HG03469 (cell line): ENCODE measurements around the gene LSAMP.
"Not testable (repeated sequence)": the region's sequence is repeated elsewhere in the genome, so short reads cannot be mapped to it uniquely, and the experiment has no call there.

ENCODE experiments used
- ATAC-seq: cut with Tn5 transposase; IDR thresholded peaks from one replicate; pipeline ENCODE4 v1.9.1; 2021; ENCODE audit warnings: mild to moderate bottlenecking, moderate library complexity, moderate number of reproducible peaks; ENCODE audit not compliant: unreplicated experiment

LSAMP gene

DNA sequence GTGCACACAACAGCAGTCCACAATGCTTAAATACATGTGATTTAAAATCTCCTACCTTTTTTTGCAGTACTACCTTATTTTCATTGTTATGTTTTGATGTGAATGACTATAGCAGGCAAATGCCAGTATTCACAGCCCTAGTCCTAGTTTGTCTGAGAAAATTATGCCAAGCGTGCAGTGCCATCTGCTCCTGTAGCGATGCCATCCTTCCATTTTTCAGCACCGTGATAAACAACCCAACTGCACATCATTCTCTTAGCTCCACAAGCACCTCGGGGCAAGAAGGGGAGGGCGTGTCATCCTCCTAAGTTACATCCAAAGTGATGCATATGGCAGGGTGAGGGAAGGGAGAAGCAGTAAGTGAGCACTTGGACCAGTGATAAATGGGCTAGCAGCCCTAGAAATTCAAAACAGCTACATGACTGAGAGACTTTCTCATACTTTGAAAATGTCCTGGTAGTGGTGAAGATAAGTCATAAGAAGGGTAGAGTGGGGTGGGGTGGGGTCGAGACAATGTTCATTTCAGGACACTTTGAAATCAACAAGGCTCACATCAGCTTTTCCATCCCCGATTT, 198.8 kb downstream of the LSAMP start:
- no peak for ATAC-seq

GRCh38 chr3:116242825-116243224, 202.5 kb downstream of the LSAMP start:
- no peak for ATAC-seq

- no peak for ATAC-seq
Observed at GRCh38 chr3:116241677-116242076, 203.6 kb downstream of the LSAMP start.

GRCh38 chr3:116240261-116240660, 205.0 kb downstream of the LSAMP start:
- ATAC-seq: no peak

GRCh38 chr3:116238846-116239565, 206.3 kb downstream of the LSAMP start:
- ATAC-seq: no peak

DNA sequence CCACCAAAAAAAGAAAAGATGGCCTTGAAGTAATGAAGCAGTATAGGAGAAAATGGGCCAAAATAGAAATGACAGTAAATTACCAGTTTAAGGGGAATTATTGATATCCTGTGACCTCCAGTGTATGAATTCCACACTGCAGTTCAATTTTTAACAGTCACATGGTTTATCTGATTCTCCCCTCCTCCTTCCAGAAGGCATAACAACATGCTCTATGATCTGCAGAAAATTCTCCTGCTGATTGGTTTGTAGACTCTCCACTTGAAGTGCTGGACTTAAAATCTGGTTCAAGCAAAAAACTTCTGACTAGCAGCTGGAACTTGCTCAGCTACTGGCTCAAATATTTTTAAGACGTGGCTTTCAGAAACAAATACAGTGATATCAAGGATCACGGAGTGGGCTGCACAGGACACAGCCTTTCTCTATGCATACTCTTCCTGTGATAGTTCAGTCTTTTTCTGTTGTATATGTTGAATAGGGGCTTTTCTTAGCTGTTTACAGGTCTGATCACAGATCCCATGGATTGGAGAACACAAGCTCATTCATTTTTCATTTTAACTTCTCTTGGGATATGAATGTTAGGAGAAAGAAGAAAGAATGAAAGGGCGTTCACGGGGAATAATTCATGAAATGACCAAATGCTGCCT, 211.5 kb downstream of the LSAMP start:
- no peak for ATAC-seq

GRCh38 chr3:116230431-116231020, 214.8 kb downstream of the LSAMP start:
- no peak for ATAC-seq

DNA sequence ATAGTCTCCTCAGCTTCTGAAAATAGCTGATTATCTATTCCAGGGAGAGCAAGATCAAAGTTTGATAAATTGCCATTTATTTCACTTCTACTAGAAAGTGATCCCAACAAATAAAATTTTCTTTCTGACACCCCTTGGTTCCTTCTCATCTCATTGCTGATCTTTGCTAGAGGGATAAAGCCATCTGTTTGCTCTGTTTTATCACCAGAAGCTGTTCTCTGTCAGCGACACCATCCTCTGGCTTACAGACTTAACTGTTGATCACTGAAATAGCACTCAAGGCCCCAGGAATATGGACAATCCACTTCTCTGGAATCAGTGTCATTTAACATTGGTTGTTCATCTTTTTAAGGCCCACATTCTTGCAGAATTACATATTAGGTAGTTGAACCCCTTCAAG, 219.0 kb downstream of the LSAMP start:
- ATAC-seq: no peak

- no peak for ATAC-seq
Observed at GRCh38 chr3:116216761-116217160, 228.5 kb downstream of the LSAMP start.

GRCh38 chr3:116211901-116212300, 233.4 kb downstream of the LSAMP start:
- ATAC-seq: no peak

GRCh38 chr3:116208830-116209229, 236.5 kb downstream of the LSAMP start:
- not testable (repeated sequence) for ATAC-seq

- ATAC-seq: no peak
Observed at GRCh38 chr3:116200956-116201690, 244.2 kb downstream of the LSAMP start.

DNA sequence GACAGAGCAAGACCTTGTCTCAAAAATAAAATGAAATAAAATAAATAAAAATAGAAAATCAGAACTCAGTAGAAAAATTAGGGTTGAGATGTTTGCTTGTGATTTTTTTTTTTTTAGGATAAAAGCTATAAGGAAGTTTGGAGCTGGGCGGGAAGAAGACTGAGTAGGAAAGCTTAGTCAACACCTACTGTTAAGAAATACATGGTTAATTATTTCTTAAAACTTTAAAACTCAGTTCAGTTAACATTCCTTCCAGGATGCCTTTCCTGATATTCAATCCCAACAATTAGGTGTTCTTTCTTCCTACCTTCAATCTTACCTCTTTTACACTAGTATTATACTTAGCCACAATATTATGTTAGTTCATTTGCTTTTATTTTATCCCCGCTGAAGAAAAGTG, 246.2 kb downstream of the LSAMP start:
- ATAC-seq: no peak

- ATAC-seq: no peak
Observed at GRCh38 chr3:116198087-116198486, 247.2 kb downstream of the LSAMP start.

DNA sequence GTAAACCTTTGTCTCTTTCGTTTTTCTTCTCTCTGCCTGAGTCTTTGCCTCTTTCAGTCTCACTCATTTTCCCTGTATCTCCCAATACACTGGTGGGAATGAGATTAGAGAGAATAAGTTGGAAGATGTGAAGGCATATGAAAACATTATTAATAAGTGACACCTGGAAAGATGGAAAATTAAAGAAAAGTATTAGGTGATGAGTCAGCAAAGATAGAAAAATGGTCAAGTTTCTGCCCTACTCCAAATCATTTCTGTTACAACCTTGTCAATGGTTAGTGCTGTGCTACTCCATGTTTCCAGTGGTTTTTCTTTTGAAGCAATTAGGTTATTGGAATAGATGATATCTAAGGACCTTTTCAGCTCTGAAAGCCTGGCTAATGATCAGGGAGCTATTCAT, 252.8 kb downstream of the LSAMP start:
- no peak for ATAC-seq

DNA sequence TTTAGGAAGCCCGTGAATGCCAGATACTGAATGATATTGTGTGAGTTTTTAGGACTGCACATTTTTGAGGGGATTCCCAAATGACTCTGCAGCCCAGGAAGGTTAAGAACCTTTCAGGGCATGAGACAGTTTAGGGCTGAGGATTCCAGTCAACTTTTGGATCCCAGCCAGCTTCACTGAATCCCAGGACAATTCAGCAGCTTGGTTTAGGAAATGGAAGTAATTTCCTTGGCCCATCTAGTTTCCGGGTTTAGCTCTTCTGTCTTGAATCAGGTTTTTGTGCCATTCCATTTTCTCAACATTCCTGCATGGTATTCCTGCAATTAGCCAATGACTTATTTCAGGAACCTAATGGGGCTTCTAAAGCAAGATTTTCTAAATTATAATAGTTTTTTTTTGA, 253.9 kb downstream of the LSAMP start:
- ATAC-seq: no peak

GRCh38 chr3:116190095-116190494, 255.2 kb downstream of the LSAMP start:
- ATAC-seq: no peak

DNA sequence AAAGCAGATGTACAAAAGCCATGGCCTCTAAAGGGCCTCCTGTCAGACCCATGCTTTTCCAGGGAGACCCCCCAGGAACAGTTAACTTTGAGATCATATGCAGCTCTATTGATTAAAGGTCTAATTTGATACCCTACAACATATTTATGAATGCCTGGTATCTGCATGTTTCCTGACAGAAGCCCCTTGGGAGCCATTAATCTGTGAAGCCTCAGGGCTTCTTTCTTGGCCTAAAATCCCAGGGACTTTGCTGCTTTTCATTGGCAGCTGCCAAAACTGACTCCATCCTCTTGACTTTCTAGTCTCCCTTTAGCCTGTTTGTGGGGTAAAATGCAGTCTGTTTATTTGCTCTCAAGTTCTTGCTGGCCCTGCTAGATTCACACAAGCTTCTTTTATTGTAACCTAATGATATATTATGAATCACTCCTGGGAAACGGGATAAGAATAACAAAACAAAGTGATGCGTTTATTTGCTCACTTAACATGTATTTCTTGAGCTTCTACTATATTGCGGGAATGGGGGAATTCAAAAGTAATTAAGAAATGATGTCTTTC, 257.0 kb downstream of the LSAMP start:
- ATAC-seq: no peak

DNA sequence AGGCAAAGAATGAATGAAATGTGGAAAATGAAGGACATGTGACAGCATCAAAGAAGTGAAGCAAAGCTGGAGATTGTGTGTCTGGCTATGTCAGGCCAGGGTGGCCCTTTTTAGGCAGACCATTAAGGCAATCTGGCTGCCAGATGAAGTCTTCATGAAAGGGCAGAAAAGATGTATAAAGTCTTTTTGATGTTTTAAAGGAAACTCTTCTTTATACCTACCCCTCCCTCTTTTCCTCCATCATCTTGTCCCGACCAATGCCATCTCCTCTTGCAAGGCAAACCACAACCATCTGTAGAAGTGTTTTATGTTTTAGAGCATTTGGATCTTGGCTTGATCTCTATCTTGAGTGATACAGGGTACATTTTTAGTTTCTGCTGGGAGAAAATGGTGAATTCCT, 259.2 kb downstream of the LSAMP start:
- ATAC-seq: no peak

DNA sequence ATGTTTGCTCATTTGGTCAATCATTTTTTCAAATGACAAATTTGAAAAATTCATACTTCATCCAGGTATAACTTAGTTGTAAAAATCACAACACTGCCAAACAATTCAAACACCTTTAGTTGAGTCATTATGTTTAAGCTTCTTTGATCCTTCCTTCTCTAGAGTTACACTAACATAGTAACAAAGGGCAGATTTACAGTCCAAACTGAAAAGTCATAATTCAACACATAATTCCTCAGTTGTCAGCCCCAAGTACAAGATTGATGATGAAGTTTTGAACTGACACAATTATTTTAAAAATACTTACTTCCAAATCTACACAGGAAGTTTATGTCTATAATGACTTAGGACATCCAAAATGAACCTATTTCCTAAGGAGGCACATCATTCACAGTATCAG, 264.1 kb downstream of the LSAMP start:
- ATAC-seq: no peak

GRCh38 chr3:116179091-116179490, 266.2 kb downstream of the LSAMP start:
- no peak for ATAC-seq
